NCI-H2107 treated with DMSO at 0.1 percent for 48 hours (cell line): ENCODE measurements around the gene COA3.
"Not testable (repeated sequence)": the region's sequence is repeated elsewhere in the genome, so short reads cannot be mapped to it uniquely, and the experiment has no call there.

Source experiments
- DNase-seq: peaks from one replicate; lab custom pipeline; 2025; ENCODE audit not compliant: unreplicated experiment; lab: John Stamatoyannopoulos, UW

The COA3 gene

GRCh38 chr17:42782166-42783061 lies 16.1 kb downstream of the COA3 start:
- no peak for DNase-seq

GRCh38 chr17:42781639-42782165 lies 16.8 kb downstream of the COA3 start:
- no peak for DNase-seq

DNA sequence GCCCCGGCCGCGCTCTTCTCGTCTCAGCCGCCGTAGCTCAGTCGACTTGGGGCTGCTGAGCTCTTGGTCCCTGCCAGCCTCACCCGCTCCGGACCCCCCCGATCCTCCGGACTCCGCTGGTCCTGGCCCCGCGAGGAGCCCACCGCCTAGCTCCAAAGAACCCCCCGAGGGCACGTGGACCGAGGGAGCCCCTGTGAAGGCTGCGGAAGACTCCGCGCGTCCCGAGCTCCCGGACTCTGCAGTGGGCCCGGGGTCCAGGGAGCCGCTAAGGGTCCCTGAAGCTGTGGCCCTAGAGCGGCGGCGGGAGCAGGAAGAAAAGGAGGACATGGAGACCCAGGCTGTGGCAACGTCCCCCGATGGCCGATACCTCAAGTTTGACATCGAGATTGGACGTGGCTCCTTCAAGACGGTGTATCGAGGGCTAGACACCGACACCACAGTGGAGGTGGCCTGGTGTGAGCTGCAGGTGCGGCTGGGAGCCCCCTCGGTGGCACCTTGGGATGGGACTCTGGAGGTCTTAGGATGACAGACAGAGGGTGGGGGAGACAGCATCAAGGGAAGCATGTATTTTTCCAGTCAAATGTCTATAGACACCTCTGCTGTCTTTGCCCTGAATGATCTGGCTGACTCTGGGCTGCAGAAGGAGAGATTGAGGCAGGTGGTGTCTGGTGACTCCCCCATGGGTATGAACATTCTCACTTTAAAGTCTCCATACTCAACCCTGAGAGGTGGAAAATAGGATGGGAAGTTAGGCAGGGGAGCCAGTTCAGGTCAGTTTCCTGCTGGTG lies 17.5 kb downstream of the COA3 start:
- DNase-seq = no peak

DNA sequence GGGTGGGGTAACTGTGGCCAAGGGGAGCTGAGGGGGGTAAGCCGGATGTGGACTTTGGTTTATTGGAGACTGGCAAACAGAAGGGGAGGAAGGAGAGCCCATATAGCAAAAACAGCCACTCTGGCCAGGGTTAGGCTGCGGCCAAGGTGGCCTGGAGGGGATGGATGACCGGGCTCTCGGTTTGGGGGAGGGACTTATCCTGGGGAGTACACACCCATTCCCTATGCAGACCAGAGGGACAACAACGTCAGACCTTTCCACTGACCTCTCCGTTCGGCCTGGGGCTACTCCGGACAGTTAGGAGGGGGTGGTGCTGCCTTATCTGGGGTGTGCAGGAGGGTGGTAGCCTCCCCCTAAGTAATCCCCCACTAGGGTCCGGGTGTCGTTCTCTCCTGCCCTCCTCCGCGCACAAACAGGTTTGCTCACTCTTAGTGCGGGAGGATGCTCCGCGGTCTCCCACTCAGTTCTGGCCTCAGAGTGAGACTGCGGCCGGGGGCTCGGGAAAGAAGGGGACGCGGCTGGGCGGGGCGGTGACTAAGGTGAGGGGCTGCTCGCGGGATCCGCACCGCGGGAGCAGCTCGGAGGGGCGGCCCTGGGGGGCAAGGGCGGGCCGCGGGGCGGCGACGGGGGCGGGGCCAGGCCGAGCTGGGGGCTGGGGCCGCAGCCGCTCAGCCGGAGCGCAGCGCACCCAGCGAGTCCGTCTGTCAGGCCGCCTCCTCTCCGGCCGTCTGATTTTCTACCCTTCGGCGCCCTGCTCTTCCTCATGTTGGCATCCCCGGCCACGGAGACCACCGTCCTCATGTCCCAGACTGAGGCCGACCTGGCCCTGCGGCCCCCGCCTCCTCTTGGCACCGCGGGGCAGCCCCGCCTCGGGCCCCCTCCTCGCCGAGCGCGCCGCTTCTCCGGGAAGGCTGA lies 18.3 kb downstream of the COA3 start, which contains the start of gene WNK4:
WNK4 (plus strand) TSS at position 675 of the 915 bp plus-strand sequence; CDS start at position 764, 89 bp downstream.
- DNase-seq = no peak

DNA sequence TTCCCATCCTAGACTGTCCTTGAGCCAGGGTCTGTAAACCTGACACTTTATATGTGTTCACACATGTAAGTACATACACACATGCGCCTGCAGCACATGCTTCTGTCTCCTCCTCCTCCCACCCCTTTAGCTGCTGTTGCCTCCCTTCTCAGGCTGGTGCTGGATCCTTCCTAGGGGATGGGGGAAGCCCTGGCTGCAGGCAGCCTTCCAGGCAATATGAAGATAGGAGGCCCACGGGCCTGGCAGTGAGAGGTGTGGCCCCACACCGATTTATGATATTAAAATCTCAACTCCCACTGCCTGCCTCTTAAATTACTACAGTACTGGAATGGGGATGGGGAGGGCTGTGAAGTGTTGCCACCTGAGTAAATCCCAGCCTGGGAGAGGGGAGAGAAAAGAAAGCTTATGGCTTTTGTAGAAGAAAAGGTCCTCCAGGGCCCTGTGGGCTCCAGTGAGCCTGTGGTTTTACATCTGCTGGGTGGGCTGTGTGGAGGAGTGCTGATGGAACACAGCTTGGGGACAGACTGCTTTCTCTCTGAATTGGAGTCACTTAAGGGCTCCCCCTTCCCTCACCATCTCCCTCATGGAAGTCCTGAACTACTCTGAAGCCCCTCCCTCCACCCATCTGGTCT lies 19.1 kb downstream of the COA3 start:
- DNase-seq = no peak

- DNase-seq = no peak
These were observed 19.9 kb downstream of the COA3 start for GRCh38 chr17:42778570-42778969.

DNA sequence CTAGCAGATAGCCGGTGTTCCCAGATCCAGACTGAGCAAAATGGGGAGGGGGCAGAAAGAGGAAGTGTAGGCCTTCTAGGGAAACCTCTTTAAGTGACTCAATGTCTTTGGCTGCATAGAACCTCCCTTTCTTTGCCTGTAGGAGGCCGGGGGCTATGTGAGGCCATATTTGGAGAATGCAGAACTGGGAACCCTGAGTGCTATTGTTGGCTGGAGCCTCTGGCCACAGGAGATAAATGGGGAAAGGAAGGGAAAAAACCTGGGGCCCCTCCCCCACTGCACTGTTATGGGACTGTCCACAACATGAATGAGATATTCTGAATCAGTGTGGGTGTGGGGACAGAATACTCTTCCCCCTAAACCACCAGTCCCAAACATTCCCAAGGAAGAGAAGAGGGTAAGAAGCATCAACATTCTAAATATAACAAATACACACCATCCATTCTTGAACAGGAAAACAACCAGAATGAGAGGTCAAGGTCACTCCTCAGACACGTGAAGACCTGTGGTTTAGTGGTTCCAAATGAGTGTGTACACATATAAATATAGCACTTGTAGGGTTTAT lies 22.9 kb downstream of the COA3 start:
- DNase-seq = no peak

DNA sequence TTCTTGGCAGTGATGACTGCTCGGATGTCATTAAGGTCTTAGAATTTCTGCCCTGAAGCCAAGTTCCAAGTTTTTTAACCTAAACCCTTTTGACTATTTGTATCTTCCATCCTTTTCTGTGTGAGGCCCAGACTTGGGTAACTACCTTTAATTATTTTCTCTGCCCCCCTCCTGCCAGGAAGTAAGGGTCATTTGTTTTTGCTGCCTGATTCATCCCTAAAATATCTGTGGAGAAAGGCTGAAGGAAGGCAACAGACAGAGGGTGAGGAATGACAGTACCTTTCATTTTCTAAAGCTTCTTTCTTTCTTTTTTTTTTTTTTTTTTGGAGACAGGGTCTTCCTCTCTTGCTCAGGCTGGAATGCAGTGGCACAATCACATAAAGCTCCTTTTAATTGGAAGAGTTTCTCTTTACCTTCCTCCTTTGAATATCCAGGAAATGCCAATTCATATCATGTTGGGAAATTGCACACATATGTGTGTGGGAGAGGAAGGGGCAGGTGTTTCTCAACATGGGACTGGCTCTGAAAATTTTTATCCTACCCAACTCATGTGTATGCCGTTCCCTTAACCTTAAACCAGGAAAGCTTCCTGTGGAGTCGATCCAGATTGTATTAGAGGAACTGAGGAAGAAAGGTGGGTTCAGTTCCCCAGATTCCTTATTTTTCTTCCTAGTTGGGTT lies 24.3 kb downstream of the COA3 start:
- no peak for DNase-seq

GRCh38 chr17:42773290-42774035 lies 25.0 kb downstream of the COA3 start, which contains the start of gene VPS25:
TSS of gene VPS25 (plus strand) at chr17:42773449. CDS start at chr17:42773476, 27 bp downstream.
- DNase-seq = peak; percentile 55

GRCh38 chr17:42772945-42773289 lies 25.6 kb downstream of the COA3 start:
- DNase-seq = no peak

- DNase-seq = not testable (repeated sequence)
These were observed 28.5 kb downstream of the COA3 start for GRCh38 chr17:42769964-42770363.

- DNase-seq = not testable (repeated sequence)
These were observed 30.5 kb downstream of the COA3 start for GRCh38 chr17:42768006-42768405.

DNA sequence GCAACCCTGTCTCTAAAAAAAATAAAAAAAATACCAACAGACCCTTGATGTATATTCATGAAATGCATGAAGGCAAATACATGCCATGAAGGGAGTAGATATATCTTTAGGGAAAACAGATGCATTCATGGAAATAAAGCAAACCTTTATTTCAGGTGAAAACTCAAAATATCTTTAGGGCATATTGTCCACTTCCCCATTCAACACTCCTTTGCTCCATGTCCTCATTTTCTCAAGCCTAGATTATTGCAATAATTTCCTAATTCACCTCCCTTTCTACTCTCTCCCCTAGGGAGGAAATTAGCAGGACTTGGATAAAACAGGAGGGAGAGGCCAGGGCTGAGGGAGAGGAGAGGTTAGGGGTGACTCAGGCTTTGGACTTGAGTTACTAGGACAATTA lies 31.0 kb downstream of the COA3 start:
- no peak for DNase-seq

DNA sequence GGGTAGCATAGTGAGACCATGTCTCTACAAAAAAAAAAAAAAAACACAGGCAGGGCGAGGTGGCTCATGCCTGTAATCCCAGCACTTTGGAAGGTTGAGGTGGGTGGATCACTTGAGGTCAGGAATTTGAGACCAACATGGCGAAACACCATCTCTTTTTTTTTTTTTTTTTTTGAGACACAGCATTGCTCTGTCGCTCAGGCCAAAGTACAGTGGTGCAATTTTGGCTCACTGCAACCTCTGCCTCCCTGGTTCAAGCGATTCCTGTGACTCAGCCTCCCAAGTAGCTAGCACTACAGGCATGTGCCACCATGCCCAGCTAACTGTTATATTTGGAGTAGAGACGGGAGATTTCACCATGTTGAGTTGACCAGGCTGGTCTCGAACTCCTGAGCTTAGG lies 32.4 kb downstream of the COA3 start:
- DNase-seq = no peak

- DNase-seq = no peak
These were observed 36.9 kb downstream of the COA3 start for GRCh38 chr17:42761638-42762037.

DNA sequence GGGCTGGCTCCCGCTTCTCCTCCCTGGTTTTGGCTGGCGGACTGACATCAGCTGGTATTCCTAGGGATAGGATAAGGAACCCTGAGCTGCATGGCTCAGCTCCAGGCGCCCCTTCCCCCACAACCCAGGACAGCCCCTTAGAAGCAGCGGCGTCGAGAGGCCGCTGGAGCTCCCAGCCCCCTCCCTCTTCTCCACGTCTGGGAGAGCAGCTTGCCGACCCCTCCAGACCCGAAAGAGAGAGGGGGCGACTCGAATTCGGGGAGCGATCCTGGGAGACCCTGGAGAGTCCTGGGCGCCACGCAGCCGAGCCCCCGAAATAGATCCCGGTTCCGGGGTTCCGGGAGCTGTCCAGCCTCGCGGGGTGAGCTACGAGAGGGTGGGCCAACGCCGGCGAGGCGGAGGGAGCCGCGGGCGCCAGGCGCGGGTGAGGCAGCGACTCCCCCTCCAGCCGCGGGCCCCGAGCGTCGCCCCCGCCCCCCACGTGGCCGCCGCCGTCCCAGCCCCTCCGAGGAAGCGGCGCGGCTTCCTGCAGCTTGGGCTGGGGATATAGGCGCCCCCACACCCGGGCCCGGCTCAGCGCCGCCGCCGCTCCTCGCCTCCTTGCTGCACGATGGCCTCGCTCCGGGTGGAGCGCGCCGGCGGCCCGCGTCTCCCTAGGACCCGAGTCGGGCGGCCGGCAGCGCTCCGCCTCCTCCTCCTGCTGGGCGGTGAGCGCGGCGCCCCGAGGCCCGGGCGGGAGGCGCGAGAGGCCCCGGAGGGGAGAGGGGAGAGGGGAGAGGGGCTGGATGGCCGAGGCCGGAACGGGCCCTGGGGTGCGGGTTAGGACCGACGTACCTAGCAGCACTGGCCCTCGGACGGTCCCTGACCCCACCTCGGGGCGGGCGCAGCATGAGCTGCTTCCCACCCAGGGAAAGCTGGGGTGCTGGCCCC lies 37.6 kb downstream of the COA3 start, which contains the start of gene RAMP2:
RAMP2 (plus strand) TSS at position 576 of the 930 bp plus-strand sequence; CDS start at position 611, 35 bp downstream.
- DNase-seq = no peak

DNA sequence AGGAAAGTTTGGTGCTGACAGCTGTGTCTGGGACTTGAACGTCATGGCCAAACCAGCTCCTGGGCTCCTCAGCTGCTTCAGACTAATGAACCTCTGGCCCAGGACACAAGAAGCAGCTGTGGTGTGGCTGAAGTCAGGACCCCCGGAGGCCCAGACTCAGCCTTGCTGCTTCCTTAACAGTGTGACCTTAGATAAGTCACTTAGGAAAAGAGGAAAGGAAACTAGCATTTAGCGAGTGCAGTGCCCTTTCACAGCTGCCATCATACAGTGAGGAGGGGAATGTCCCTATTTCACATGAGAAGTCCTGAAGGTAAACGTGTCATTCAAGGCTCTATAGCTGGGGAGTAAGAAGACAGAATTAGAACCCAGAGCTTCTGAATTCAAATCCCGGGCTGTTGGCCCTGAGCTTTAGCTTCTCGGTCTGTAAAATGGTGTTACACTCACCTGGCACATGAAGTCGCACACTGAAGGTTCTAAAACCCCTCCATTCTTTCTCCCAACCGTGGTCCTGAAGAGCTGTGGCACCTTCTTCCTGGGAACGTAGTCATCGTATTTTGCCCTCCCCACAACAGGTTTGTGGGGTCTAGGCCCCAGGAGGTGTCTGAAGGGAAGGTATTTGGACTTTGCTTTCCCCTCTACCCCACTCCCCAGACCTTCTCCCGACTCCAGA lies 38.4 kb downstream of the COA3 start:
- no peak for DNase-seq
